ENCODE data around the gene LRP5. TPM values are rescaled to one million over a fixed set of nuclear protein-coding genes. Genes with fewer than 3 reads are reported as not detected.

The LRP5 gene
- total RNA-seq, 1 experiment from 2014 or later = 55.2 TPM

GRCh38 chr11:68424101-68424632 lies 111.8 kb downstream of the LRP5 start:
- H3K4me1 ChIP-seq (ENCODE audit: control insufficient read depth in 1 of 2, insufficient read depth in 2 of 2, low read length in 2 of 2) = no peaks in the 10 kb centered on the region
- no peak overlapping the region for H3K4me3 ChIP-seq (replicated peaks in 1 of 2; ENCODE audit: low read depth in 1 of 2, low read length in 2 of 2)
- H3K79me2 ChIP-seq (ENCODE audit: insufficient read depth, low read length) = 0 out of 2 replicates have a peak, but pooled peaks cover 2% of the 10 kb centered on the region
- no peak for DNase-seq (ENCODE audit: low read depth, low spot score)
- no peaks in the 10 kb centered on the region for H3K27me3 ChIP-seq (ENCODE audit: insufficient read depth, low read length)
- H2AFZ ChIP-seq (ENCODE audit: low read depth, low read length, poor library complexity, severe bottlenecking) = no peak overlapping the region
- no peak overlapping the region for H3K27ac ChIP-seq (ENCODE audit: low read depth, low read length)
- H3K9ac ChIP-seq (ENCODE audit: low read length) = no peak overlapping the region
- H3K9me2 ChIP-seq (ENCODE audit: insufficient read depth) = no peaks in the 10 kb centered on the region
- TF ChIP-seq EGR1 (IDR thresholded peaks at IDR 0.05; ENCODE audit: low read depth) = no peak
- TF ChIP-seq ZFX (IDR thresholded peaks at IDR 0.05) = no peak
- no peak for TF ChIP-seq EZH2phosphoT487 (IDR thresholded peaks at IDR 0.05; ENCODE audit: borderline replicate concordance)
- no peak for TF ChIP-seq JUND (IDR thresholded peaks at IDR 0.05)
- no peak for TF ChIP-seq POLR2A (IDR thresholded peaks at IDR 0.05; ENCODE audit: borderline replicate concordance, extremely low read depth, insufficient read depth, insufficient read length)
- peaks cover 4 to 11% of the 10 kb centered on the region in 2 experiments; a peak in 2 of 4 replicates for H3K36me3 ChIP-seq (ENCODE audit: control insufficient read depth in 1 of 2, insufficient read depth in 2 of 2, low read length in 2 of 2)
- no TSS peak for BruUV-seq (replicated peaks)
- no peak overlapping the region for H3K4me2 ChIP-seq (ENCODE audit: low read length)
- intact Hi-C loops (cut with micrococcal nuclease) = no loop called here
- CTCF ChIA-PET = no interaction called here
- no peak for ATAC-seq
- POLR2A ChIA-PET = no interaction called here
- H4K20me1 ChIP-seq (ENCODE audit: insufficient read depth) = no peaks in the 10 kb centered on the region
- H3K9me3 ChIP-seq (ENCODE audit: control insufficient read depth in 1 of 2, insufficient read depth in 1 of 2, low read depth in 1 of 2, low read length in 2 of 2) = peaks cover under 1 to 2% of the 10 kb centered on the region in 2 experiments; a peak in 1 of 4 replicates
- RAD21 ChIA-PET (ENCODE audit: low non-redundant PET in 1 of 2, low total read pairs in 2 of 2, uncharacterized antibody in 2 of 2, unreplicated experiment in 2 of 2) = no interaction called here

DNA sequence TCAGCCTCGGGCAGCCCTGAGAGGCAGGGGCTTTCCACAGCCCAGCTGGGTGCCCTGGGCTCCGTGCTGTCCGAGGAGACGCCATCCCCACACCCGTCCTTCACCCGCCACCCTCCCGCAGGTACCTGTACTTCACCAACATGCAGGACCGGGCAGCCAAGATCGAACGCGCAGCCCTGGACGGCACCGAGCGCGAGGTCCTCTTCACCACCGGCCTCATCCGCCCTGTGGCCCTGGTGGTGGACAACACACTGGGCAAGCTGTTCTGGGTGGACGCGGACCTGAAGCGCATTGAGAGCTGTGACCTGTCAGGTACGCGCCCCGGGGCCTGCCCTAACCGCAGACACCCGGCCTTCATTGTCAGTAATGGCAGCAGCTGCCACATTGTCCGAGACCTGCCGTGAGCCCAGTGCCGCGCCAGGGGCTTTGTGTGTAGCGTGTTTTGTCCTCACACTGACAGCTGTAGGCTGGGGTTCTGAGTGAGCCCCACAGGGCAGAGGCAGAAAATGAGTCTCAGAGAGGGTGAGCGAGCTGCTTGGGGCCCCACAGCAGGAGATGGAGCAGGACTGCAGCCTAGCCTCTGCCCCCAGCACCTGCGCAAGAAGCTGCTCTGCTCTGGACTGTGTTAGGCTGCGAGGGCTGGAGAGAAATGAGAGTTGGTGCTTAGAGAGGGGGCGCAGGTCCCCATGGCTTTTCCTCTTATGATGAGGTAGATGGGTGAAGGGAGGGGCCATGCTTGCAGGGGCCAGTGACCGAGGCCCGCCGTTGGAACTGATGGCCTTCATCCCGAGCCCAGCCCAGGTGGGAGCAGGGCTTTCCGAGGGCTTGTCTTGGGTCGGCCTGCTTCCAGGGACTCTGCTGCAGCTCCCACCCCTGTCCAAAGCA lies 112.8 kb downstream of the LRP5 start:
- peaks cover 6 to 7% of the 10 kb centered on the region in 2 experiments; a peak in 2 of 4 replicates for H3K9me3 ChIP-seq (ENCODE audit: control insufficient read depth in 1 of 2, insufficient read depth in 1 of 2, low read depth in 1 of 2, low read length in 2 of 2)
- no peak overlapping the region for H2AFZ ChIP-seq (ENCODE audit: low read depth, low read length, poor library complexity, severe bottlenecking)
- POLR2A ChIA-PET = no interaction called here
- no peak overlapping the region for H3K4me3 ChIP-seq (replicated peaks in 1 of 2; ENCODE audit: low read depth in 1 of 2, low read length in 2 of 2)
- H3K27me3 ChIP-seq (ENCODE audit: insufficient read depth, low read length) = no peaks in the 10 kb centered on the region
- no peaks in the 10 kb centered on the region for H4K20me1 ChIP-seq (ENCODE audit: insufficient read depth)
- H3K79me2 ChIP-seq (ENCODE audit: insufficient read depth, low read length) = no peaks in the 10 kb centered on the region
- intact Hi-C loops (cut with micrococcal nuclease) = no loop called here
- no peak overlapping the region for H3K9ac ChIP-seq (ENCODE audit: low read length)
- H3K36me3 ChIP-seq (ENCODE audit: control insufficient read depth in 1 of 2, insufficient read depth in 2 of 2, low read length in 2 of 2) = peaks cover 9 to 21% of the 10 kb centered on the region in 2 experiments; a peak in 2 of 4 replicates
- no peak overlapping the region for H3K27ac ChIP-seq (ENCODE audit: low read depth, low read length)
- no peaks in the 10 kb centered on the region for H3K9me2 ChIP-seq (ENCODE audit: insufficient read depth)
- RAD21 ChIA-PET (ENCODE audit: low non-redundant PET in 1 of 2, low total read pairs in 2 of 2, uncharacterized antibody in 2 of 2, unreplicated experiment in 2 of 2) = no interaction called here
- CTCF ChIA-PET = no interaction called here
- ATAC-seq = no peak
- DNase-seq (ENCODE audit: low read depth, low spot score) = no peak
- BruUV-seq (replicated peaks) = no TSS peak
- TF ChIP-seq ZNF274 (IDR thresholded peaks at IDR 0.05; ENCODE audit: low read depth, low read length) (no peak), REST (IDR thresholded peaks at IDR 0.05; ENCODE audit: low read depth) (no peak)
- TF ChIP-seq, protein P1, sequence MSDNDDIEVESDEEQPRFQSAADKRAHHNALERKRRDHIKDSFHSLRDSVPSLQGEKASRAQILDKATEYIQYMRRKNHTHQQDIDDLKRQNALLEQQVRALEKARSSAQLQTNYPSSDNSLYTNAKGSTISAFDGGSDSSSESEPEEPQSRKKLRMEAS (IDR thresholded peaks at IDR 0.05) = no peak
- H3K4me2 ChIP-seq (ENCODE audit: low read length) = no peak overlapping the region
- H3K4me1 ChIP-seq (ENCODE audit: control insufficient read depth in 1 of 2, insufficient read depth in 2 of 2, low read length in 2 of 2) = no peaks in the 10 kb centered on the region

All from HCT116 (cell line).